Kidney (tissue), 14 donors: Measurements from ENCODE around the gene ESYT3. TPM values are rescaled to one million over a fixed set of nuclear protein-coding genes. Genes with fewer than 3 reads are reported as not detected.
A peak's percentile ranks its signal among the peaks of the same experiment; 100 is the strongest.

ENCODE experiments used
- DNase-seq, 5 donors: peaks; one replicate each; pipeline ENCODE4 v3.0.0-alpha.2; 2013 to 2020
- FAIRE-seq: peaks from 2 replicates; lab custom pipeline; 2012; peaks lifted over from hg19 to GRCh38; lab: Jason Lieb, UNC
- H3K27ac ChIP-seq, 2 donors: one replicate each; pipeline ENCODE4 v1.7.0; 2013; ENCODE audit warnings: low read depth in 2 of 2, low read length in 2 of 2, inconsistent platforms in 1 of 2
- H3K27me3 ChIP-seq: one replicate; pipeline ENCODE4 v1.7.1; 2013; ENCODE audit warnings: low read length, inconsistent platforms; ENCODE audit not compliant: control insufficient read depth, insufficient read depth
- H3K36me3 ChIP-seq, 3 donors: one replicate each; pipeline versions ENCODE4 v1.7.0 to v1.7.1; 2013; ENCODE audit warnings: low read length in 3 of 3, control low read depth in 1 of 3, inconsistent platforms in 1 of 3; ENCODE audit not compliant: insufficient read depth in 3 of 3, control insufficient read depth in 2 of 3
- H3K4me1 ChIP-seq, 3 donors: one replicate each; pipeline versions ENCODE4 v1.7.0 to v1.7.1; 2013; ENCODE audit warnings: low read length in 3 of 3, inconsistent platforms in 1 of 3, low read depth in 1 of 3; ENCODE audit not compliant: control insufficient read depth in 2 of 3, insufficient read depth in 2 of 3
- H3K4me3 ChIP-seq, 3 donors: one replicate each; pipeline versions ENCODE4 v1.7.0 to v1.8.1; 2013; ENCODE audit warnings: low read length in 3 of 3, control low read depth in 1 of 3, inconsistent platforms in 1 of 3
- H3K9ac ChIP-seq, 3 donors: one replicate each; pipeline versions ENCODE4 v1.7.0 to v1.7.1; 2013; ENCODE audit warnings: low read length in 3 of 3, control low read depth in 1 of 3, inconsistent platforms in 1 of 3
- H3K9me3 ChIP-seq, 3 donors: one replicate each; pipeline versions ENCODE4 v1.7.0 to v1.7.1; 2013; ENCODE audit warnings: low read length in 3 of 3, control low read depth in 1 of 3, inconsistent platforms in 1 of 3; ENCODE audit not compliant: control insufficient read depth in 2 of 3, insufficient read depth in 1 of 3
- CTCF ChIP-seq: IDR thresholded peaks from 3 replicates; pipeline ENCODE4 v1.5.1; 2012; ENCODE audit warnings: mild to moderate bottlenecking, moderate library complexity, borderline replicate concordance; ENCODE audit not compliant: insufficient read depth; ENCODE audit errors: extremely low read depth
- intact Hi-C: fragments of 100-400 bp; cut with DNase I; formaldehyde crosslinking; loops from one replicate; pipeline ENCODE4 v1.11.1; 2022
- polyA plus RNA-seq: library from polyadenylated mRNA; stranded (reverse); fragments of 350-450 nt; fragmentation: Illumina TruSeq; extraction: RNeasy Lipid Tissue Mini Kit (QIAGEN cat#74804); gene quantifications from one replicate; pipeline ENCODE4 v1.2.3, GENCODE V29; 2014; ENCODE audit warnings: low read depth, low replicate concordance; ENCODE audit not compliant: insufficient read depth
- total RNA-seq: library from RNA; stranded (reverse); fragmentation: NEBNext Ultra II Directional; extraction: Animal tissue kit (Norgen Biotek cat#: 25700); gene quantifications from one replicate; pipeline ENCODE4 v1.2.1, GENCODE V29; 2021
- donor health status: control.
- donor health status: control.
- donor health status: control.
- donor health status: control.
- donor health status: control.
- donor health status: DM: yes; HTN: yes; CAD: no.
- donor health status: Normal renal cell carcinoma (clear cell type).

The ESYT3 gene
- total and polyA plus RNA-seq, 2 donors from 2014 or later = 1.5 to 5.3 TPM

DNA sequence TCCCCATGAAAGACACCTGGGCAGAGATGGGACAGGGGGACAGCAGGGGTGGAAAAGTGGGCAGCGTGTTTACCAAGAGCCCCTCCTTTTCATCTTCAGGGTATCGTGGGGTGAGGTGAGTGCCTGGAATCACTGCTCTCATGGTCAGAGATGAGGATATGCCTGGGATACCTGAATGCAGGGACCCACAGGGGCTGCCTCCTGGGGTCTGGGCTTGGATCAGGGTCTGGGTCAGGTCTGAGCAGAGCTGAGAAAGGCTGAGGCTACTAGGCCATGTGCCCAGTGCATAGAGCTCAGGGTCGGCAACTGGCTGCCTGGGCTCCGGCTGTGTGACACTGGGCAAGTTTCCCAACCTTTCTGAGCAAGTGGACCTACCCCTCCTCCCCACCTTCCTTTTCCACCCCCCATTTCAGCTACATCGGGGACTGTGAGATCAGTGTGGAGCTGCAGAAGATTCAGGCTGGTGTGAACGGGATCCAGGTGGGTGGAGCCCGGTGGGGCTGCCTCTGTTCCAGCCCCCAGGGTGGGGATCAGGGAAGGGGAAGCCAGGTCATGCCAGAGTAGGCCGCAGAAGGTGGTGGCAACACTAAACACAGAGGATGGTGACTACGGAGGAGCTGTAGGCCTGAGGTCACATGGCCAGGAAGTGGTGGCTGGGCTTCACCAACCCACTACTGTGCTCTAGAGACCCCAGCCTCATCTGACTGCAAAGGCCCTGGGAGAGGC, 24.5 kb downstream of the ESYT3 start:
- no peak overlapping the region for H3K27ac ChIP-seq
- DNase-seq (no peak), FAIRE-seq (no peak)
- TF ChIP-seq CTCF = no peak
- no peaks in the 10 kb centered on the region for H3K4me1 ChIP-seq
- no peaks in the 10 kb centered on the region for H3K27me3 ChIP-seq
- intact Hi-C loops = no loop called here
- no peak overlapping the region for H3K9ac ChIP-seq
- no peak overlapping the region for H3K4me3 ChIP-seq
- H3K9me3 ChIP-seq = no peaks in the 10 kb centered on the region
- no peaks in the 10 kb centered on the region for H3K36me3 ChIP-seq

DNA sequence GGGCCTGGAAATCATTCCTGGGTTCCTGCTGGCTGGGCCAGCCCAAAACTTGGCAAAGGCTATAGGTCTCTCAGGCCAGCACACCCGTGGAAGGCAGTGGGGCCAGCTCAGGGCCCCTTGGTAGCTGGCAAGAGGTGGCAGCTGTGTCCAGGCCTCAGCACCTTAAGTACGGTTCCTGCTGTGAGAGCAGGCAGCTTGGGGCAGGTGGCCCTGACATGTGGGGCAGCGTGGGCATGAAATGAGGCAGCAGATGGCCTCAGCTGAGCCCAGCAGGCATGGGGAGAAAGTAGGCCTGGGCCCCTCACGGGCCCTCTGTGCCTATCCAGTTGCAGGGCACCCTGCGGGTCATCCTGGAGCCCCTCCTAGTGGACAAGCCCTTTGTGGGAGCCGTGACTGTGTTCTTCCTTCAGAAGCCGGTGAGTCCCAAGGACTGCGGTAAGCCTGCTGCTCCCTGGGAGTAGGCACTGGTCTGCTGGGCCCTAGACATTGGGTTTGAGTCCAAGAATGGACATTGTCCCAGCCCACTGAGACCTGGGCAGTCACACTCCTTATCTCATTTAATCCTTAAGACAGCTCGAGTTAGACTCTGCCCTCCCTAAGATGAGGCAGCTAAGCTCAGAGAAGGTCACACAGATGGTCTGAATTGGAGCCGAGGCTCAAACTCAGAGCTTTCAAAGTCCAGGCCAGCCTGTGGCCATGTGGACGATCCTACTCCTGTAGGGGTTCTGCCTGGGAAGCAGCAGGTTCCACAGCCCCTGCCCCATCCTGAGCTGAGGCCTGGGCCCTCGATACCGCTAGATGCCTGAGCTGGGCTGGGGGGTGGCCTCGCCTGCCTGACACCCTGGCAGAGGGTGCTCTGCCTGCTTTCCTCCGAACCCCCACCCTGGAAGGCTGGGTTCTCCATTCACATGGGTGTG, 25.5 kb downstream of the ESYT3 start:
- Histone ChIP-seq H3K4me3 (no peak overlapping the region), H3K36me3 (no peaks in the 10 kb centered on the region), H3K9ac (no peak overlapping the region), H3K4me1 (no peaks in the 10 kb centered on the region), H3K27ac (no peak overlapping the region), H3K9me3 (no peaks in the 10 kb centered on the region), H3K27me3 (no peaks in the 10 kb centered on the region)
- no peak for TF ChIP-seq CTCF
- intact Hi-C loops = no loop called here
- FAIRE-seq = no peak
- peak in 1 of 5 donors; percentile 4 for DNase-seq

DNA sequence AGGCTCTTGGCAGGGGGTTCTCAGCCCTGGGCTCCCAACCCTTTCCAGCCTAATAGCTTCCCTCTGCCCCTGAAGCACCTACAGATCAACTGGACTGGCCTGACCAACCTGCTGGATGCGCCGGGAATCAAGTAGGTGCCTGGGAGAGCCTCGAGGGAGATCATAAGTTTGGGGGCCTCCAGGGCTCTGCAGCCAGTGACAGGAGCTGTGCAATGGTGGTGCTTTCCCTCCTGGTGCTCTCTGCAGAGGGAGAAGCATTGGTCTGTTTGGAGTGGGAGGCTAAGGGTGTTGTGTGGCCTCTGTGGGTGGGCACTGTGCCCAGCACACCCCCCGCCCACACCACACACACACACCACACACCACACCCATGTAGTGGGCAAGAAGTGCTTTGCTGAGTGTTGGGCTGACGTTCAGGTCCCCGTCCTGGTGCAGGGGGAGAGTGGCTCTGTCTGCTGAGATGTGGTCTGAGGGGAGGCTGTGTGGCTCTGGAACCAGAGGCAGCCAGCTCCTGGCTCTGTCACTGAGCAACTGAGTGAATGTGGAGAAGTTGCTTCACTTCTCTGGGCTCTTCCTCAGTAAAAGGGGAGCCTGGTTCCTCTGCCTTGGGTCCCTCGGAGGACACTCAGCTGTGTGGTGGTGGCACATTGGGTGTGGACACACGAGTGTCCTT, 26.3 kb downstream of the ESYT3 start:
- DNase-seq (no peak), FAIRE-seq (no peak)
- TF ChIP-seq CTCF = no peak

More for the DNA sequence above, 26.3 kb downstream of the ESYT3 start:
- no peak overlapping the region for H3K4me3 ChIP-seq
- no peak overlapping the region for H3K9ac ChIP-seq
- H3K9me3 ChIP-seq = no peaks in the 10 kb centered on the region
- H3K27ac ChIP-seq = no peak overlapping the region
- no peaks in the 10 kb centered on the region for H3K27me3 ChIP-seq
- intact Hi-C loops = no loop called here
- no peaks in the 10 kb centered on the region for H3K4me1 ChIP-seq
- H3K36me3 ChIP-seq = no peaks in the 10 kb centered on the region
